ENCODE data around the gene PRR19. TPM values are rescaled to one million over a fixed set of nuclear protein-coding genes. Genes with fewer than 3 reads are reported as not detected.
"Not testable (repeated sequence)": the region's sequence is repeated elsewhere in the genome, so short reads cannot be mapped to it uniquely, and the experiment has no call there.

PRR19 gene
- total and polyA plus RNA-seq, 4 donors: 0.27 to 0.43 (median 0.42) TPM; not detected in 1

DNA sequence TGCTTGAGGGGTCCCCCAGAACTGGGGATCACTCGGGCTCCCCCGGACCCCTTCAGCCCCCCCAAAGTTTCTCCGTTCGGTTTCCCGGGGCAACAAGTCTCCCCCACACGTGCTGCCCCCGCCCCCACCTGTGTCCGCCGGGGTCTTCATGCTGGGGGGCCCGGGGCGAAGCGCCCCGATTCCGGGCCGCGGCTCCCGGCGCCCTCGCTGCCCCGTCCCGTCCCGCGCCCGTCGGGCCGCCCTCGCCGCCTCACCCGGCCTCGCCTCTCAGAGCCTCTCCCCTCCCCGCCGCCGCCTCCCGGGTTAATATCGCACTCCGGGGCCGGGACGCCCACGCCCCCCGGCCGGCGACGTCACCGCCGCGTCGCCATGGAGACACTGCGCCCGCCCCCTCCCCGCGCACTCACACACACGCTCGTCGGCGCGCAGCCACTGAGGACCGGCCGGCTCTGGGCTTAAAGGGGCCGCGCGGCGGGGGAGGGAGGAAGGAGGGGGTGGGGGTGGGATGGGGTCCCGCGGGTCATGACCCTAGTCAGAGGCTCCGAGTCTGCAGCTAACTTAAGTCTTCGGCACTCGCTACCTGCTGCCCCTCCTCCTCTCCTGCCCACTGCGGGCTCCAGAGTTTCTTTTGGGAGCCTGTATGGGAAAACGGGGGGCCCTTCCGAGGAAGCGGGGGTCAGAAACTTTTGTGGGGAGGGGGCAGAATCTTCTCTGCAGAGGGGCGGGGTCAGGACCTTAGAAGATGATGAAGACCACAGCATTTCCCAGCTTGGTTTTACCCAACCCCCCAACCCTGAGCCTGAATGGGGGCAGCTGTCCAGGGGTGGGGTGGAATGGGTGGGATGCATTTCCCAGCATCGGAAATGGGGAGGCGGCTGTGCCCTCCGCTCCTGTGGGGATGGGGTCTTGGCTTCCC is 46.8 kb upstream of the PRR19 start, which contains the start of gene ERF:
ERF (minus strand) TSS at position 279 of the 916 bp plus-strand sequence; CDS start at position 150, 129 bp downstream.
- H3K27me3 ChIP-seq (ENCODE audit: control insufficient read depth in 4 of 4, insufficient read depth in 4 of 4, low read length in 3 of 4): no peaks in the 10 kb centered on the region
- TF ChIP-seq CTCF (IDR thresholded peaks at IDR 0.05; ENCODE audit: low read depth, low read length, missing input control) (no peak), HNF4A (conservative IDR thresholded peaks at IDR 0.05) (no peak), EGR1 (IDR thresholded peaks at IDR 0.05; ENCODE audit: low read depth in 2 of 2) (peak; percentile 91 to 97), NR2F2 (IDR thresholded peaks at IDR 0.05) (no peak), ZBTB33 (IDR thresholded peaks at IDR 0.05) (no peak), TAF1 (conservative IDR thresholded peaks at IDR 0.05) (no peak), GABPA (IDR thresholded peaks at IDR 0.05 in 1 of 2, conservative IDR thresholded peaks at IDR 0.05 in 1 of 2) (no peak)
- TF ChIP-seq, protein P1, sequence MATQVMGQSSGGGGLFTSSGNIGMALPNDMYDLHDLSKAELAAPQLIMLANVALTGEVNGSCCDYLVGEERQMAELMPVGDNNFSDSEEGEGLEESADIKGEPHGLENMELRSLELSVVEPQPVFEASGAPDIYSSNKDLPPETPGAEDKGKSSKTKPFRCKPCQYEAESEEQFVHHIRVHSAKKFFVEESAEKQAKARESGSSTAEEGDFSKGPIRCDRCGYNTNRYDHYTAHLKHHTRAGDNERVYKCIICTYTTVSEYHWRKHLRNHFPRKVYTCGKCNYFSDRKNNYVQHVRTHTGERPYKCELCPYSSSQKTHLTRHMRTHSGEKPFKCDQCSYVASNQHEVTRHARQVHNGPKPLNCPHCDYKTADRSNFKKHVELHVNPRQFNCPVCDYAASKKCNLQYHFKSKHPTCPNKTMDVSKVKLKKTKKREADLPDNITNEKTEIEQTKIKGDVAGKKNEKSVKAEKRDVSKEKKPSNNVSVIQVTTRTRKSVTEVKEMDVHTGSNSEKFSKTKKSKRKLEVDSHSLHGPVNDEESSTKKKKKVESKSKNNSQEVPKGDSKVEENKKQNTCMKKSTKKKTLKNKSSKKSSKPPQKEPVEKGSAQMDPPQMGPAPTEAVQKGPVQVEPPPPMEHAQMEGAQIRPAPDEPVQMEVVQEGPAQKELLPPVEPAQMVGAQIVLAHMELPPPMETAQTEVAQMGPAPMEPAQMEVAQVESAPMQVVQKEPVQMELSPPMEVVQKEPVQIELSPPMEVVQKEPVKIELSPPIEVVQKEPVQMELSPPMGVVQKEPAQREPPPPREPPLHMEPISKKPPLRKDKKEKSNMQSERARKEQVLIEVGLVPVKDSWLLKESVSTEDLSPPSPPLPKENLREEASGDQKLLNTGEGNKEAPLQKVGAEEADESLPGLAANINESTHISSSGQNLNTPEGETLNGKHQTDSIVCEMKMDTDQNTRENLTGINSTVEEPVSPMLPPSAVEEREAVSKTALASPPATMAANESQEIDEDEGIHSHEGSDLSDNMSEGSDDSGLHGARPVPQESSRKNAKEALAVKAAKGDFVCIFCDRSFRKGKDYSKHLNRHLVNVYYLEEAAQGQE (IDR thresholded peaks at IDR 0.05): peak; percentile 5
- no peaks in the 10 kb centered on the region for H3K36me3 ChIP-seq (ENCODE audit: control insufficient read depth in 4 of 4, insufficient read depth in 3 of 4, low read depth in 1 of 4, low read length in 3 of 4)
- WGBS: under 1% methylated on average over 75 of the region's 75 CpGs
- H3K4me1 ChIP-seq (ENCODE audit: control insufficient read depth in 4 of 4, insufficient read depth in 4 of 4, low read length in 3 of 4): peaks cover 16 to 39% (median 30%) of the 10 kb centered on the region in 4 donors
- peak within 1 kb of the TSS; percentile 64 to 99 (median 66) for H3K4me3 ChIP-seq (ENCODE audit: low read depth in 1 of 3, low read length in 3 of 3)
- H3K9me3 ChIP-seq (ENCODE audit: control insufficient read depth in 4 of 4, low read length in 3 of 4): no peaks in the 10 kb centered on the region
- peak within 1 kb of the TSS; percentile 93 to 96 for H3K9ac ChIP-seq (ENCODE audit: low read depth in 1 of 2, low read length in 2 of 2)
- peak; percentile 96 for DNase-seq (ENCODE audit: low spot score)
- peak within 1 kb of the TSS; percentile 99 to 100 for H3K27ac ChIP-seq (ENCODE audit: low read depth in 1 of 2, low read length in 2 of 2)

DNA sequence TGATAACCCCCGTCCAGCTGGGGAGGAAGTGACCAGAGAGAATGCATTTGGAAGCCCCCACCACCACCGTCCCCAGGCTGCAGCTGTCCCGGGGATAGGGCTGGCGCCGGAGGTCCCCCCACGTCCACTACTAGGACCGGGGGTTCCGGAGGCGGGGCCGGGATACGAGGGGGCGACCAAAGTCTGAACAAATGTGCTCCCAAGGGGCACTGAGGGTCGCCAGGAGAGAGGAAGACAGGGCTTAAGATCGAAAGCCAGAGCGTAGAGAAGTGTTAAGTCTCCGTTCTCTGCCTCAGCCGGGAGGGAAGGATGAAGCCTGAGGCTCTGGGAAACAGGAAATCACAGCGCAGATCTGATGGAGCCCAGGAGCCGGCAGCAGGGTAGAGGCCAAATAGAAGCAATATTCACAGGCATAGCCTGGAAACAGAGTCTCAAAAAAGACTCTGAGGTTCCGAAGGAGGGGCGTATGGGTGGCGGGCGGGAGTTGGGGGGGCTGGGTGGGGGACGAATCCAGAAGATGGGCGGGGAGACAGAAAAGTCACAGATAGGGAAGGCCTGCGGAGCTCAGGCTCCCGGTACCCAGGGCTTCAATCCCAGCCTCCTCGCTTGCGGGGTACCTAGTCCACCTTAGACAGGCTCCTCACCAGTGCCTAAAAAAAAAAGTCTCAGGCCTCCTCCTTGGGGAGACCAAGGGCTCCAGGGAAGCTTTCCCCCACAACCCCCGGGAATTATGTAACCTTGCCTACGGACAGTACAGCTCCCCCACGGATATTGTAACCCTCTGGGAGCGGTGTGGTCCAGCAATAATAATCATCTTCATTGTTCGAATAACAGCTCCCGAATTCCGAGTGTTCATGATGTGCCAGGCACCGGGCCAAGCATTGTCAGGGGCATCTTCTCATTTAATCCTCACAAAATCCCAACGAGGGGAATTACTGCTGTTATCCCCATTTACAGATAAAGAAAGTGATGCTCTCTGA is 45.9 kb upstream of the PRR19 start:
- no peak for DNase-seq (ENCODE audit: low spot score)
- H3K36me3 ChIP-seq (ENCODE audit: control insufficient read depth in 4 of 4, insufficient read depth in 3 of 4, low read depth in 1 of 4, low read length in 3 of 4): no peaks in the 10 kb centered on the region
- peak overlapping the region; percentile 80 to 87 for H3K27ac ChIP-seq (ENCODE audit: low read depth in 1 of 2, low read length in 2 of 2)
- TF ChIP-seq RAD21 (IDR thresholded peaks at IDR 0.05) (no peak), NR2F2 (IDR thresholded peaks at IDR 0.05) (peak; percentile 59)
- H3K4me1 ChIP-seq (ENCODE audit: control insufficient read depth in 4 of 4, insufficient read depth in 4 of 4, low read length in 3 of 4): peaks cover 12 to 31% (median 24%) of the 10 kb centered on the region in 4 donors
- H3K27me3 ChIP-seq (ENCODE audit: control insufficient read depth in 4 of 4, insufficient read depth in 4 of 4, low read length in 3 of 4): no peaks in the 10 kb centered on the region
- H3K9ac ChIP-seq (ENCODE audit: low read depth in 1 of 2, low read length in 2 of 2): peak overlapping the region; percentile 54 to 63
- 16% methylated on average over 38 of the region's 38 CpGs for WGBS
- H3K4me3 ChIP-seq (ENCODE audit: low read depth in 1 of 3, low read length in 3 of 3): peak overlapping the region; percentile 47 to 99 (median 59)
- no peaks in the 10 kb centered on the region for H3K9me3 ChIP-seq (ENCODE audit: control insufficient read depth in 4 of 4, low read length in 3 of 4)

DNA sequence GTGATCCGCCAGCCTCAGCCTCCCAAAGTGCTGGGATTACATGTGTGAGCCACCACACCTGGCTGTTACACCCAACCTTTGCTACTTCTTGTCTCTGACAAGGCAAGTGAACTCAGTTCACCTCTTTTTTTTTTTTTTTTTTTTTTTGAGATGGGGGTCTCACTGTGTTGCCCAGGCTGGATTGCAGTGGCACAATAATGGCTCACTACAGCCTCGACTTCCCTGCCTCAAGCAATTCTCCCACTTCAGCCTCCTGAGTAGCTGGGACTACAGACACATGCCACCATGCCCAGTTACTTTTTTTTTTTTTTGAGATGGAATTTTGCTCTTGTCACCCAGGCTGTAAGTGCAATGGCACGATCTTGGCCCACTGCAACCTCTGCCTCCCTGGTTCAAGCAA is 44.1 kb upstream of the PRR19 start:
- H3K9me3 ChIP-seq (ENCODE audit: control insufficient read depth in 4 of 4, low read length in 3 of 4); H3K36me3 ChIP-seq (ENCODE audit: control insufficient read depth in 4 of 4, insufficient read depth in 3 of 4, low read depth in 1 of 4, low read length in 3 of 4); H3K9ac ChIP-seq (ENCODE audit: low read depth in 1 of 2, low read length in 2 of 2); DNase-seq (ENCODE audit: low spot score); H3K27ac ChIP-seq (ENCODE audit: low read depth in 1 of 2, low read length in 2 of 2); H3K4me3 ChIP-seq (ENCODE audit: low read depth in 1 of 3, low read length in 3 of 3); H3K27me3 ChIP-seq (ENCODE audit: control insufficient read depth in 4 of 4, insufficient read depth in 4 of 4, low read length in 3 of 4): not testable (repeated sequence)
- 85% methylated on average over 3 of the region's 3 CpGs for WGBS
- peaks cover 0 to 15% (median 10%) of the 10 kb centered on the region in 4 donors for H3K4me1 ChIP-seq (ENCODE audit: control insufficient read depth in 4 of 4, insufficient read depth in 4 of 4, low read length in 3 of 4)
